ENCODE measurements around the gene ACY1.
A peak's percentile ranks its signal among the peaks of the same experiment; 100 is the strongest.

The ACY1 gene

GRCh38 chr3:51962854-51963530 is 20.3 kb upstream of the ACY1 start:
- DNase-seq: peak in 18 of 56 donors; percentile 14 to 48 (median 26)

DNA sequence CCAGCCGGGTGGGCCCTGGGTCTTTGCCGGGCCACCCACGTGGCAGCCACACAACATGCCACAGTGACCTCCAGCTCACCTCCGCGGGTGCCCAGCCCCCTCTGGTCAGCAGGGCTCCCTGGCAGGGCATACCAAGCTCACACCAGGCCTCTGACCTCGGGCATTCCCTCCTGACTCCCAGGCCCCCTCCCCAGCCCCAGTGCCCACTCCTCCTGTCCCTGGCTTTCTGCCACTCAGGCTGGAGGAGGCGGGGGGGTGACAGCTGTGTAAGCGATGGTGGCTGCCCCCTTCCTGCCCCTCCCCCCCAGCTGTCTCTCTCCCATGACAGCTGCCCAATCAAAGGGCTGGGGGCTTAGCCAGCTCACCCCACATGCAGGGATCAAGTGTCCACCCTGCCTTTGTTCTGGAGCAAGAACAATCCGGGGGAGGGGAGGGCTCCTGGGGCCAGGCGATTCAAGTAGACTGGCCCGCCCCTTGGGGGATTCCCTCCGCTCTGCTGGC is 19.3 kb upstream of the ACY1 start:
- peak in 44 of 56 donors; percentile 17 to 83 (median 51) for DNase-seq

- no peak for DNase-seq
These were observed 18.8 kb upstream of the ACY1 start for GRCh38 chr3:51964521-51964920.

- peak in 49 of 56 donors; percentile 34 to 91 (median 76) for DNase-seq
These were observed 17.3 kb upstream of the ACY1 start for GRCh38 chr3:51966016-51966415.

- DNase-seq: peak in 8 of 56 donors; percentile 22 to 66 (median 48)
These were observed 16.8 kb upstream of the ACY1 start for GRCh38 chr3:51966486-51966885.

DNA sequence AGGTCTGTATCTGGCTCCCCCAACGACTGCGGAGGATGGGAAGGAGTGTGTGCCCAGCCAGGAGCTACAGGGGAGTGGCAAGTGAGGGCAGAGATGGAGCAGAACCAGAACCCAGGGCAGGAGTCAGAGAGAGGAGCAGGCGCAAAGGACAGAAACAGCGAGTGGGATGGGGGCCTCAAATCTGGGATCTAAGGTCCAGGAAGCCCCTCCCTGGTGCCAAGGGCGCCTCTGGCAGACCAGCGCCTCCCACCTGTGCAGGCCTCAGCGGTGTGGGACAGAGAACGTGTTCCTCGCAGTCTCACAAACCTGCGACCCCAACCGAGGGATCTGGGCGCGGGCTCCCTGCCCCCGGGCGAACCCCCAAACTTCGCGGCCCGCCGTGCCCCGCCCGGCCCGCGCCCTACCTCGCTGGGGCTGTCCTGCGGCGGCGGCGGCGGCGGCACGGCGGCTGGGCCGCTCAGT is 16.4 kb upstream of the ACY1 start:
- peak in 8 of 56 donors; percentile 44 to 84 (median 62) for DNase-seq

GRCh38 chr3:51967384-51968169 is 15.8 kb upstream of the ACY1 start, which contains the start of gene PCBP4:
Gene PCBP4 (minus strand): TSS chr3:51967454. CDS start chr3:51961240, 6,214 bp downstream.
- peak in 52 of 56 donors; percentile 42 to 88 (median 78) for DNase-seq

DNA sequence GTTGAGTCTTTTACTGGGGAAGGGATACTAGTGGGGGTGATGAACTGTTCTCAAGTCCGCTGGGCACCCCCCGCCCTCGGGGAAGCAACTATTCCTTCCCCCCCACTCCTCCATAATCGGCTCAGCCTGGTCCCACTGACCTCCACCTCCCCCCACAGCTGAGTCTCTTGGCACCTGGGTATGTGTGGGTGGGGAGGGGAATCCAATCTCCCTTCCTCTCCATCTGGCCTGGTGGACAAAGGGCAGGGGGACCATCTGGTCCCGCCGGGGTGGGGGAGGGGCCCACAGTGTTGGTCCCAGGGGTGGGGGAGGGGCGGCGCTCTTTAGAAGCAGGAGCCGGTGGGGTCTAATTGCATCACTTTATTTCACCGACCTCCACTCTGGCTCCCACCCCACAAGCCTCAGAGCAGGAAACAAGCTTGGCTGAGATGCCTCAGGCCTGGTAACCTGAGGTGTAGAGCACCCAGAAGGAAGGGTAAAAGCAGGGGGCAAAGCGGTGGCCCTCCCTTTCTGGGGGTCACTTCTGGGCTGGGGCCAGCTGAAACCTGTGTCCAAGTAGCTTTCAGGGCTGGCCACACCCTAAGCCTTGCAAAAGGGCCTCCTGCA is 15.1 kb upstream of the ACY1 start:
- peak in 15 of 56 donors; percentile 5 to 63 (median 37) for DNase-seq

DNA sequence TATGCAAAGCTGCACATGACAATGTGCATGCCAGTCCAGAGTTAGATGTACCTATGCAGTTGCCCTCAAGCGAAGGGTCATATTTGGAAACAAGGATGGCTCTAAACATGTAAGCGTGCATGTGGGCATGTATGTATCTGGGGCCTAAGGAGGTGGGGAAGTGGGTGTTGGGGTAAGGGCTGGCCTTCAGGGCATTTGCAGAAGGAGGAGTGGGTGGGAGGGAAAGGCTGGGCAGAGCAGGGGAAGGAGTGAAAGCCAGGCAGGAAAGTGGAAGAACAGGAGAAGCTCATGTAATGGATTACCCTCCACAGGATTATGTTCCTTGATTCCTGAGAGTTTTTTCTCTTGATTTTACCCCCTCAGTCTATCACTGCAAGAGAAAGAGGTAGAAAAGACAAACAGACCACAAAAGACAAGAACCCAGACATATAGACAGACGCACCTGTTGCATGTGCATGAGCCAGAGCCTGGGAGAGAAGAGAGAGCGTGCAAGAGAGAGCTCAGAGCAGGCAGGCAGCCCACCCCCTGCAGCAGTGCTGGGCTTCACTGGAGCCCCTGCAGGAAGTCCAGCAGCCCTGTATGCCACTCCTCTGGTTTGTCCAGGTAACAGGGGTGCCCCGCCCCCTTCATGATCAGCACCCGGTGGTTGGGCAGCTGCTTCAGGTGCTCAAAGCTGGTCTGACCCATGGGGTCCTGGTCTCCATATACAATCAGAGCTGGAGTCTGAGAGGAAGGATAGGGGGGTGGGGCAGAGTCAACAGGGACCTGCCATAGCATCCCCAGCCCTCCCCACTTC is 14.3 kb upstream of the ACY1 start:
- DNase-seq: no peak

DNA sequence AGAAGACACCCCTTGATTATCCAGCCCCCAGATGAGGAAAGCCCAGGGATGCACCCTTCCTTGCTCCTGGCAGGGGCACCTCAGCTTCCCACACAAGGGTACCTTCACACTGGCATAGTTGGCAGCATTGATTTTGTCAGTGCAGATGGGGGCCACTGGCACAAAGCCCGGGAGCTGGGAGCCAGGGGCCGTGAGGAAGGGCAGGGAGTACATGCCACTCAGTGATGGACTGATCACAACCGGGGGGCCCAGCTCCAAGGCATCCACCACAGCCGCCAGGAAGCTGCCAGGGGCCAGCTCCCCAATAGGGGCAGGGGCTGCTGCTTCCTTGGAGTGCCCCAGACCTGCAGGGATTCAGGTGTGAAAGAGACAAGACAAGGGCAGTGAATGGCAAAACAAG is 13.5 kb upstream of the ACY1 start:
- no peak for DNase-seq

- DNase-seq: no peak
These were observed 12.6 kb upstream of the ACY1 start for GRCh38 chr3:51970606-51971300.

GRCh38 chr3:51971350-51971749 is 12.0 kb upstream of the ACY1 start:
- no peak for DNase-seq

DNA sequence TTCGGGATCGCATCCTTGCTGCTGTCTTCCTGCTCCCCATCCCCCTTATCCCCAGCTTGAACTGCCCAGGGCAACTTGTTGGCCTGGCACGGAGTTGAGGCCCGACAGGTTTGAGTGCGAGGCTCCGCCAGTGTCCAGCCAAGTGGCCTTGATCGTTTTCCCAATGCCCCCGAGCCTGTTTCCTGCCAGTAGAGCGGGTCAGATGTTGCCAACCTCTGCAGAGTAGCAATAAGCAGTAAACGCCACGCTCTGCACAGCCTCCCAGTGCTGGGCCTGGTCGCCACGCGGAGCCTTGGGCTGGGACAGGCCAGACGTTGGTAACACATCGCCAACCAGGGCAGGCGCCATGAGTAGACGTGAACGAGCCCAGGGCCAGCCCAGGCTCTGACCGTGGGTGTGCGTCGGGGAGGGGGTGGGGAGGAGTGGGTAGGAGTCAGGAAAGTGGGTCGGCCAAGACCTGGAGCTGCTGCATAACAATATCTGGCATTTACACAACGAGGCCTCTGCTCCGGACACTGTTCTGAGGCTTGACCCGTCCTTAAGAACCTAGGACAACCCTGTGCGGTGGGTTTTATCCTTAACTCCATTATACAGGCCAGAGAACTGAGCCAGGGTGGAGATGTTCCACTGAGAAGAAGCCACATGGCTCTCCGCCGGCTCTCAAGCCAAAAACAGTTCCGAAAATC is 8.9 kb upstream of the ACY1 start:
- peak in 22 of 56 donors; percentile 37 to 76 (median 62) for DNase-seq

DNA sequence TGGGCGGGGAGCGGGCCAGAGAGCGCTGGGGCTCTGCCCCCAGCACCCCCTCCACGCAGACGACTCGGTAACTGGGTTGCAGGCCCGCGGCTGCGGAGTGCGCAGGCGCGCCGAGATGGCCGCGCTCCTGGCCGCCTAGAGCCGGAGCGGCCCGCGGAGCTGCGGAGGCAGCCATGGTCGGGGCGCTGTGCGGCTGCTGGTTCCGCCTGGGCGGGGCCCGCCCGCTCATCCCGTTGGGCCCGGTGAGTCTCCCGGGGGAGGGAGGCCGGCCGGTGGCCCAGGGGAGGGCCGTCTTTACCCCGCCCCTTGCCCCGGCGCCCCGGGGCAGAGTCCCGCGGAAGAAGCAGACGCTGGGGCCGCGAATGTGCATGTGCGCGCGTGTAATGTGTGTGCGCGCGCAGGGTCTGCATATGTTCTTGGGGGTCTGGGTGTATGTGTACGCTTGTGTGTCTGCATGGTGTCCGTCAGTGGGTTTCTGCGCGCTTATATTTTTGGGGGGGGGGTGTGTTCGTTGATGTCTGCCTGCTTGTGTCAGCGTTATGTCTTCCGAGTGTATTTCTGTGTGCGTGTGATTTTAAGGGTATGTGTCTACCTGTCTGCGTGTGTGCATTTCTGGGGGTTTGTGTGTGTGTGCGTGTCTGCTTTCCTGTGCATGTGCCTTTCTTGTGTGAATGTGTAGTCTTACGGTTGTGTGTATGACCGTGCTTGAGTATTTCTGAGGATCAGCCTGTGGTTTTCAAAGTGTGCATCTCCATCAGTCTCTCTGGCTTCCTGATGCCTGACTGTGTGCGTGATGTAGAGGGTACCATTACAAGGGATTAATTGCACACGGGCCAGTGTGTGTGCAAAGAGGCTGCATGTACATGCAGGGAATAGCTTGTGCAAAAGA is 8.1 kb upstream of the ACY1 start, which contains the start of gene ABHD14A:
Gene ABHD14A, plus strand, starts transcription at position 102 of the 889 bp plus-strand sequence. Its CDS starts 72 bp downstream, at position 174.
- DNase-seq: peak in 51 of 56 donors; percentile 24 to 84 (median 64)

- peak in 51 of 56 donors; percentile 28 to 91 (median 72) for DNase-seq
These were observed 7.3 kb upstream of the ACY1 start for GRCh38 chr3:51975852-51976549.

DNA sequence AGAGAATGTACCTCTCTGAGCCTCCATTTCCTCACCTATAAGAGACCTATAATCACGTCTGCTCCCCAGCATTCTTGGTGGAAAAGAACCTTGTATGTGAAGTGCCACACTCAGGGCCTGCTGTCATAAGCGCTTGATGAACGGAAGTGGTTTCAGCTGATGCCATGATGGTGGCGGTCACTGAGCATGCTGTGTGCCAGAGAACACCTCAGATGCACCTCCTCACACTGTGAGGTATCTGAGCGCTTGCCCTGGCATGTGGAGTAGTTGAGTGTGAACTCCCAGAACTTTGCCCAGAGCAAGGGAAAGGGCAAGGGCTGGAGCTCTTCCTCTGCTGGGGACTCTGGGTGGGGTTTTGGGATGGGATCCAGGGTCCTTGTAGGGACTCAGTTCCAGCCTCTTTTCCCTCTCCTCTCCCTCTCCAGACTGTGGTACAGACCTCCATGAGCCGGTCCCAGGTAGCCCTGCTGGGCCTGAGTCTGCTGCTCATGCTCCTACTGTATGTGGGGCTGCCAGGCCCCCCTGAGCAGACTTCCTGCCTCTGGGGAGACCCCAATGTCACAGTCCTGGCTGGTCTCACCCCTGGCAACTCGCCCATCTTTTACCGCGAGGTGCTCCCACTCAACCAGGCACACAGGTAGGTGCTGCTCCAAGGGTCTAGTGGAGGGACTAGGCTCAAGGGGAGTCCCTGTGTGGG is 5.7 kb upstream of the ACY1 start:
- DNase-seq: no peak

GRCh38 chr3:51978143-51978502 is 5.2 kb upstream of the ACY1 start:
- DNase-seq: no peak
